GM18951 (cell line): Measurements from ENCODE around the gene MMP25.

ENCODE experiments used
- POLR2A ChIP-seq: IDR thresholded peaks from 4 replicates; pipeline ENCODE4 v1.6.1; 2011; ENCODE audit warnings: mild to moderate bottlenecking; ENCODE audit not compliant: insufficient read length, insufficient read depth; ENCODE audit errors: extremely low read depth
- in situ Hi-C: fragments of 300-500 bp; cut with MboI; formaldehyde crosslinking; loops from one replicate; pipeline ENCODE4 v1.12.0; 2022; ENCODE audit warnings: low sequenced_read_pairs, mixed read lengths, inconsistent platforms; ENCODE audit not compliant: unreplicated experiment

The MMP25 gene

DNA sequence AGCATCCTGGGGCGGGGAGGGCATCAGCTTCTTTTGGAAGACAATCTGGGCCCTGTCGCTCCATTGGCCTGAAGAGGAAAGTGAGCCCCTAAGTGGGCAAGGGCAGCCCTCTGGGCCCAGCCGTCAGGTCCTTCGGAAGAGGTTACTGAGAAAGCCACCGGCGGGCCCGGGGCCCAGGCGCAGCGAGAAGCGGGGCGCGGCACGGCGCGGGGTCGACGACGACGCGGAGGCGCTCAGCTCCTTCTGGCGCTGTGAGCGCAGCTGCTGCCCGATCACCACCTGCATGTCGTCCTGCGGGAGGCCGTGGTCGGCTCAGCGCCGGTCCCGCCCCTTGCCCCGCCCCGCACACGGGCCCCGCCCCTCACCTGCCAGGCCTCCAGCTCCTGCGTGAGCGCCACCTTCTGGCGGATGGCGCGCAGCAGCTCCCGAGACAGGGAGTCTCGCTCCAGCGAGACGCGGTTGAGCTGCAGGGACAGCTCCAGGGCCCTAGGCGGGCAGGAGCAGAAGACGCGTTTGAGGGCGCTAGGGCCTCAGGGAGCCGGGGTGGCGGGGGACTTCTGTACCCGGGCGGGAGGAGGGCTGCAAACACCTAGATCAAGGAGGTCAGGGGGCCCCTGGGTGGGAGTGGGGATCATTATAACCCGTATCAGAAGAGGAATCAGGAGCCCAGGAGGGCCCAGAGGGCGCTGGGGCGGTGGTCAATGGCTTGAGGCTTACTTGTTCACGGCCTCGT, 18.2 kb upstream of the MMP25 start:
- TF ChIP-seq POLR2A = peak; percentile 8
- in situ Hi-C loops = no loop called here

DNA sequence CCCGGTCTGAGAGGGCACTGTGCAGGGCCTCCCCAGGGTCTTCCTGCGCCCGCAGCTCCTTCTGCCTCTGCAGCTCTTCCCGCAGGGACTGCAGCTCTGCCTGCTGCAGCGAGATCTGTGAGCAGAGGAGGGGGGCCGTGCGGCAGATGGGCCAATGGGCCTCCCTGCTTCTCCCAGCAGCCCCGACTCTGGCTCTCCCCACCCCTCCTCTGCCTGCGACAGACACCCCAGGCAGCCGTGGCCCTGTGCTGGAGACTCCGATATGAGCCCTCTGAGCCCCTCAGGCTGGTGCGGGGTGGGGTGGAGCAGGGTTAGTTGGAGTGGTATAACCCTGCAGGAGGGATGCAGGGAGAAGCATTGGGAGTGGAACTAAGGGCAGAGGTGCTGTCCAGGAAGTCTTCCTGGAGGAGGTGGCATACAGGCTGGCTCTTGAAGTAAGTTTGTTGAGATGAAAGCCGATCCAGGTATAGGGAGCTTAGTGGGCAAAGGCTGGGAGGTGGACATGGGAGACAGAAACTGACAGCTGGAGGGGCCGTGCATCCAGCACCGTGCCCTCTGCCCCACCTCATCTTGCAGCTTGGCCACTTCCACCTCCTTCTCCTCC, 17.5 kb upstream of the MMP25 start:
- in situ Hi-C loops = no loop called here
- no peak for TF ChIP-seq POLR2A

DNA sequence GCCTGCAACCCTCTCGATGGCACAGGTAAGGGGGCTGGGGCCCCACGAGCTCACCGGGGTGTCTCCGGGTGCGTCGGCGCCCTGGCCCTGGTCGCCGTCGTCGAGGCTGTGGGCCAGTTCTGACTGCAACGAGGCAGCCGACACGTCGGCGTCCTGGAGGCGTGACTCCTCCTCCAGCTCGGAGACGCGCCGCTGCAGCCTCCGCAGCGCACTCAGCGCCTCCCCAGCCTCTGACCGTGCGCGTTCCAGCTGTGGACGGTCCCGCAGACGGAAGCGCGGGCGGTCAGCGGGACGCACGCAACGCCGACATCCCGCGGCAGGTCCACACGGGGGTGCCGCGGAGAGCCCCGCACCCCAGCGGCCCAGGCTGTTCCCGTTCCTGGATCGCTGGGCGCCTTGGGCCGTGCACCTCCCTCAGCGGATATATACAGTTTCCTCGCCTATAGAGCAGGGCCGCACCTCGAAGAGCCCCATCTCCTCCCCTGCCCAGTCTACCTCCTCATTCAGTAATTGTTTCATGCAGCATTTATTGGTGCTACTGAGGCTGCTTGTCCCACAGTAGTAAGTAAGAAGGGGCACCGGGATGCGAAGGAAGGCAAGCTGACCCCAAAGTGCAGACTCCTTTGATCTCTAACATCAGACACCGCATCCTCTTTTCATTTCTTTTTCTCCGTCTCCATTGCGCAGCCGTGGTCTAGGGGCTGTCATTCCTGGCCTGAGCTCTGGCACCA, 16.7 kb upstream of the MMP25 start:
- no peak for TF ChIP-seq POLR2A
- in situ Hi-C loops = no loop called here

DNA sequence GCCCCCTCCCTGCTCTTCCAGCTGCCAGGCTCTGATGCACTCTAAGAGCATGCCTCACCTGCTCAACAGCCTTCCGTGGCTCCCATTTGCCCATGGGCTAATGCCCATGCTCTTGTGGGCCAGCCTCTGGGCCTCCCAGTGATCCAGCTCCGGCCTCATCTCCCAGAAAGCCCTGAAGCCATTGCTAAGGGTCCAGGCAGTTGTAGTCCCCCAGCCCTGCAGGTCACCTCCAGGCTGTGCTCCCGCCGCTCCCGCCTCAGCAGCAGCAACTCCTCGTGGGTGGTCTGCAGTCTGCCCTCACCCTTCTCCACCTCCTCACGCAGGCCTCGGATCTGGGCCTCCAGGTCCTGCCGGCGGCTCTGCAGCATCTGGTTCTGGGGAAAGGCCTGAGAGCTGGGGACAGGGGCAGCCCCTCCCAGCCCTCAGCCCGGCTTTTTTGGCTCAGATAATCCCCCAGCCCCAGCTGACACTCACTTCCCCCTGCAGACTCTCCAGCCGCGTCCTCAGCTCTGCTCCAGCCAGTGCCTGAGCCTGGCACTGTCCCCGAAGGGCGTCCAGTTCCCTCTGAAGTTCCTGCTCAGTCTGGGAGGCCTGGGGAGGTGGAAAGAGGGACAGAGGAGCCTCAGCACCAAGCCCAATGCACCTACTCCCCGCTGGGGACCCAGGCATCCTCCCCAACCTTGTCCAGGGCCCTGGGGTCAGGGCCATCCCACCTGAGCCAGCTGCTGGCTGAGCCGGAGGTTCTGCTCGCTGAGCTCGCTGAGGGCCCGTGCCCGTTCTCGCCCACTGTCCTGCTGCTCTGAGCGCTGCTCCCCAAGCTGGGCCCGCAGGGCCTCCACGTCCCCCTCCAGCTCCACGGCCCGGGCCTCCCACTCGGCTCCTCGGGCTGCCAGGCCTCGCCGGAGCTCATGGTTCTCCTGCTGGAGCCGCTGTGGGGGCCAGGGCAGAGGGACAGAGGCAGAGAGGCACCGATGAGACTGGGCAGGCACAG, 15.8 kb upstream of the MMP25 start:
- TF ChIP-seq POLR2A = no peak
- in situ Hi-C loops = no loop called here

DNA sequence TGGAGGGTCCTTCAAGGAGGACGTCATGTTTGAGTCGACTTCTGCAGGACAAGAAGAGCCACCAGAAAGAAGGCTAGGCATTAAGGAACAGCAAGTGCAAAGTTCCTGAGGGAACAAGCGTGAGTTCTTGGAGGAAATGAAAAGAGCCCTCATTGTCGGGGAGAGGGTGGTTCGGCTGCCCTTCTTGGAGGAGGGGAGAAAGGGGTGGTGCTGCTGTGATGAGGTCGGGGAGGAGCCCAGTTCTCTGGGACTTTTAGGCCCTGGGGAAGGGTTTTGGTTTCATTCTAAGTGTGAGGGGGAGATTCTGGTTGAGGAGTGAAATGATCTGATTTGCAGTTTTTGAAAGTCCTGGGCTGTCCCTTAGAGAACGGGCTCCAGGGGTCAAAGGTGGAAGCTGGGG, 13.7 kb upstream of the MMP25 start:
- in situ Hi-C loops = no loop called here
- TF ChIP-seq POLR2A = no peak

DNA sequence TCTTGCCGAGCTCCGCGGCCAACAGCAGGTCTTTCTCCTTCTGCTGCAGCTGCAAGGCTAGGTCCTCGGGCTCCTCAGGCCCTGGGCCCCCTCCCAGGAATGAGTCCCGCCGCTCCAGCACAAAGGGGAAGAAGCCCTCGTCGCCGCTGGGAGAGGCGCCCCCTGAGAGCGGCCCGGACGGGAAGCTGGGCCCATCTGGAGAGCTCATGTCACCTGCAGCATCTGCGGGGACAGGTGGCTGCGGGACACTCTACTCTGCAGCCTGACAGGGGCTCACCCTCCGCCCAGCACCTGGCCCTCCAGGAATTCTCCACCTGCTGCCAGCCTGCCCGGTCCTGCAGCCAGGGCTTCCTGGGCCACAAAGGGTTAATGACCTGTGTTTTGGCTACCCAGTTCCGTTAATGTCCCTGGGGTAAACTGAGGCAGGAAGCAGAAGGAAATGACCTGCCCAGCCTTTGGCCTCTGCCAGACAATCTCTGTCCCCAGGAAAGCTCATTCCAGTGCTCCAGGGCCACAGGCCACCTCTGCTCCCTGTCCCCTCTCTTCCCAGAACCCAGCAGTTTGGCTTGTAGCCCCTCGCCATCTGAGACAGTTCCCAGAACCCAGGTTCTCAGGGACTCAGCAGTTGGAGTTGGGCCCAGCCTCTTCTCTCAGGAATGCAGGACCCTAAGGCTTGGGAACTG, 10.9 kb upstream of the MMP25 start:
- TF ChIP-seq POLR2A = no peak
- in situ Hi-C loops = no loop called here

DNA sequence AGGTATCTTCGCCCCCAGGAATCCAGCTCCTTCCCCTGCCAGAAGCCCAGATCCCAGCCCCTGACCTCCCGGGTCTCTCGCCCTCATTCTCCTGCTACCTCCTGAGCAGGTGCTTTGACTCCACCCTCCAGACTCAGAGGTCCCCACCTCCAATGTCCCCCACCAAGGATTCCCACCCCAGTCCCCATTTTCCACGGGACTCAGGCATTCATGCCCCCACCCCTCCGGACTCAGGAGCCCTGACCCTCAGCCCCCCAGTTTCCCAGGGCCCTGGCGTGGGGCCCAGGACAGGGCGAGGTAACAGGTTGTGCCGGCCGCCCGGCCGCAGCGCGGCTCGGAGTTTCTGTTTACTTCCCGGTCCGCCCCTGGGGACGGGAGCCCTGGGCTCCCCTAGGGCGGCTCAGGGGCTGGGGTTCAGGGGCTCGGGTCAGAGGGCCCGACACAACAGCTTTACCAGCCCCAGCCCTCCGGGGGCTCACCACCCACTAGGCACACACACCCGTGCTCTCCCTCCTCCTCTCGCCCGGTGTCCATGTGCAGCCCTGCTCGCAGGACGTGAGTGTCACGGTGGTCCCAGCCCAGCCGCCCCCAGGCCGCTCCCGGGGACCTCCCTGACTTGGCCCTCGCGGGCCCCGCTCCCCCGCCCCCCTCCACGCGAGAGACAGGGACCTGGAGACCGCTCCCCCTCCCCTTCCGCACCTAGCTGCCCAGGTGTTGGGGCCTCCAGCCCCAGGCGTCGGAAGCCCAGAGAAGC, 10.2 kb upstream of the MMP25 start:
- TF ChIP-seq POLR2A = no peak
- in situ Hi-C loops = no loop called here

DNA sequence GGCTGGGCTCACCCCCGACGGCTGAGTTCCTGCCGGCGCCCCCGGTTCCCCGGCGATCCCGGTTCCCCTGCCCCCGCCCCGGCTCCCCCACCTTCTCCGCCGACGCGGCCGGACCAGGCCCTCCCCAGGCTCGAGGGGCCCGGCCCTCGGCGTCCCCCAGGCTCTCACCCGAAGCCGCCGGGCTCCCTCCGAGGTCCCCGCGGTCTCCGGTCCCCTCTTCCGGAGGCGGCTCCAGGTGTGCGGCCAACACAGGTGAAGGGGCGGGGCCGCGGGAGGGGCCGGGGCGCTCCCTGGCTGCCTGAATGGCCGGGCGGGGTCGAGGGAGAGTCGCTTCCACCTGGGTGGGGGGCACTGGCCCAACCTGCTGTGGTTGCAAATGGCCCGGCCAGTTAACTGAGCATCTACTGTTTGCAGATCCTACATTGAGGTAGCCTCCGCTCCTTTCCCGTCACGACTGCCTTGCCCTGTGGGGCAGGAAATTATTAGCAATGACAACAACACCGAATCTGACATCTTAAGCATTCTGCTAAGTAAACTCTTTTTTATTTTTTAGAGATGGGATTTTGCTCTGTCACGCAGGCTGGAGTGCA, 9.5 kb upstream of the MMP25 start, which contains the start of gene BICDL2:
Gene BICDL2 (minus strand): TSS at position 219 of the 590 bp plus-strand sequence. CDS start 1,448 bp downstream, outside the sequence.
- in situ Hi-C loops = no loop called here
- TF ChIP-seq POLR2A = no peak

DNA sequence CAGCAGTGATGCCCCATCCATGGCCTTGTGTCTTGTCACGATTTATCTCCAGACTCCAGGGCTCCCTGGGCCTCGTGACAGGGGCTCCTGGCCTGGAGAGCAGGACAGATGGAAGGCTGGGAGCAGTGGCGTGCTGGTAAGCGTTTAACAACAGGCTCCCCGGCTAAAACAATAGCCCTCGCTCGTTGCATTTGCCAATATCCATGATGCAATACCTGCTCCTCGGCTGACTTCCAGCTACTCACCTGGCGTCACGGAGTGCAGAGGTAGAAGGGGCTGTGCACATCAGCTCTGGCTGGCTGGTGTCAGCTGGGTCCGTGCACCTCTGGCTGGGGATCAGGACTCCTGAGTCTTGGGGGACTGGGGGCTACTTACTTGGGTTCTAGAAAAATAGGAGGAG, 8.1 kb upstream of the MMP25 start:
- no peak for TF ChIP-seq POLR2A
- in situ Hi-C loops = no loop called here

DNA sequence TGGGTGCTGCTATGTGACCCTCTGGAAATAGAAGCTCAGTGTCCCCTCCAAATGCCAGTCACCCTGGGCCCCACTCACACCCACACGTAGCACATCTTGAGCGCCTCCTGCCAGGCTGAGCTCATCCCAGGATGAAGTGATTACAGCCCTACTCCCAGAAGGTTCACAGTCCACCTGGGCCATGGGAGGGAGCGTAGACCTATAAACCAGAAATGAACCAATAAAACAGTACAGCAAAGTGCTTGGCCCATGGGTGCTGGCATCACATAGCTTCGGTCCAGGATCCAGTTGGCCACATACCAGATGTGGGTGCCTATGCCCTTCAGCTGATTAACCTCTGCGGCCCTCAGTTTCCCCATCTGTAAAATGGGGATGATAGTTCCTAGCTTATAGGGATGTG, 7.5 kb upstream of the MMP25 start:
- in situ Hi-C loops = no loop called here
- no peak for TF ChIP-seq POLR2A

DNA sequence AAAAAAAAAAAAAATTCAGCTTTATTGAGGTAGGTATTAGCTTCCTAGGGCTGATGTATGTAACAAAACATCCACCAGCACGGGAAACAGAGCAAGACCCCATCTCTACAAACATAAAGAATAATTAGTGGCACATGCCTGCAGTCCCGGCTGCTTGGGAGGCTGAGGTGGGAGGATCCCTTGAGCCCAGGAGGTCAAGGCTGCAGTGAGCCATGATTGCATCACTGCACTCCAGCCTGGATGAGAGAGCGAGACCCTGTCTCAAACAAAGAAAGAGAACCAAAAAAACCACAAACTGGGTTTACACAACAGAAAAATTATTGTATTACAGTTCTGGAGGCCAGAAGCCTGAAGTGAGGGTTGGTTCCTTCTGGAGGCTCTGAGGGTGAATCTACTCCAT, 4.0 kb upstream of the MMP25 start:
- TF ChIP-seq POLR2A = no peak
- in situ Hi-C loops = no loop called here
